ENCODE results near the gene CLK2. TPM values are rescaled to one million over a fixed set of nuclear protein-coding genes. Genes with fewer than 3 reads are reported as not detected.

The CLK2 gene
- 100 to 1,000 TPM; 110 to 112 TPM for total RNA-seq

- Mint-ChIP-seq H3K4me1 (peaks cover 32% of the 10 kb centered on the region), H3K9me3 (no peaks in the 10 kb centered on the region), H3K4me3 (peak within 1 kb of the TSS; percentile 97), H3K27ac (peak within 1 kb of the TSS; percentile 93), H3K27me3 (no peaks in the 10 kb centered on the region), H3K36me3 (peaks cover 17% of the 10 kb centered on the region)
- DNase-seq, result peak; percentile 95
- ATAC-seq (ENCODE audit: low read depth), result peak; percentile 84
- POLR2A ChIA-PET, result interaction anchor here (0.6 to 3.2 kb wide), 16 partner anchors 9 to 66 kb away, joined by 3 to 34 read pairs (median 6); partner anchors contain the start of genes ENTREP3, FDPS and SCAMP3
These were observed at the start of gene CLK2 for GRCh38 chr1:155273343-155274245. Gene CLK2, minus strand, starts transcription at chr1:155273504. Its CDS starts 2,527 bp downstream, at chr1:155270977.

GRCh38 chr1:155322571-155322952 is 49.3 kb upstream of the CLK2 start:
- POLR2A ChIA-PET, result interaction anchor here (0.5 to 5.2 kb wide), 11 partner anchors 11 to 128 kb away, joined by 3 to 36 read pairs (median 4); partner anchors contain the start of genes FDPS and SCAMP3
- H3K27me3 Mint-ChIP-seq, result no peaks in the 10 kb centered on the region
- peaks cover 42% of the 10 kb centered on the region for H3K4me1 Mint-ChIP-seq
- H3K36me3 Mint-ChIP-seq, result peaks cover 17% of the 10 kb centered on the region
- H3K27ac Mint-ChIP-seq, result no peak overlapping the region
- ATAC-seq (ENCODE audit: low read depth) (no peak), DNase-seq (no peak)
- H3K4me3 Mint-ChIP-seq, result peak overlapping the region; percentile 90
- no peaks in the 10 kb centered on the region for H3K9me3 Mint-ChIP-seq

GRCh38 chr1:155321639-155322503 is 48.6 kb upstream of the CLK2 start:
- H3K4me1 Mint-ChIP-seq, result peaks cover 44% of the 10 kb centered on the region
- DNase-seq (no peak), ATAC-seq (ENCODE audit: low read depth) (no peak)
- no peaks in the 10 kb centered on the region for H3K9me3 Mint-ChIP-seq
- POLR2A ChIA-PET, result interaction anchor here (0.5 to 5.2 kb wide), 10 partner anchors 11 to 241 kb away, joined by 3 to 36 read pairs (median 4); partner anchors contain the start of genes ASH1L, FDPS and SCAMP3
- H3K27me3 Mint-ChIP-seq, result no peaks in the 10 kb centered on the region
- H3K4me3 Mint-ChIP-seq, result peak overlapping the region; percentile 90
- H3K27ac Mint-ChIP-seq, result peak overlapping the region; percentile 51
- peaks cover 17% of the 10 kb centered on the region for H3K36me3 Mint-ChIP-seq

GRCh38 chr1:155320661-155321617 is 47.6 kb upstream of the CLK2 start, which contains the start of gene RUSC1:
Gene RUSC1, plus strand, starts transcription at chr1:155320894. Its CDS starts 880 bp downstream, at chr1:155321774.
- DNase-seq, result peak; percentile 84
- H3K27ac Mint-ChIP-seq, result peak within 1 kb of the TSS; percentile 8
- no peaks in the 10 kb centered on the region for H3K27me3 Mint-ChIP-seq
- no peaks in the 10 kb centered on the region for H3K9me3 Mint-ChIP-seq
- peak within 1 kb of the TSS; percentile 66 for H3K4me3 Mint-ChIP-seq
- ATAC-seq (ENCODE audit: low read depth), result peak; percentile 23
- POLR2A ChIA-PET, result interaction anchor here (0.6 to 5.2 kb wide), 8 partner anchors 10 to 242 kb away, joined by 3 to 36 read pairs (median 4); partner anchors contain the start of genes ASH1L, ENTREP3 and FDPS
- peaks cover 17% of the 10 kb centered on the region for H3K36me3 Mint-ChIP-seq
- H3K4me1 Mint-ChIP-seq, result peaks cover 43% of the 10 kb centered on the region

GRCh38 chr1:155320252-155320651 is 46.9 kb upstream of the CLK2 start:
- H3K4me3 Mint-ChIP-seq, result peak overlapping the region; percentile 66
- peaks cover 17% of the 10 kb centered on the region for H3K36me3 Mint-ChIP-seq
- no peaks in the 10 kb centered on the region for H3K9me3 Mint-ChIP-seq
- POLR2A ChIA-PET, result interaction anchor here (0.6 to 5.2 kb wide), 5 partner anchors 10 to 69 kb away, joined by 3 to 22 read pairs (median 4); partner anchors contain the start of genes ENTREP3 and FDPS
- H3K27ac Mint-ChIP-seq, result peak overlapping the region; percentile 8
- DNase-seq, result no peak
- no peaks in the 10 kb centered on the region for H3K27me3 Mint-ChIP-seq
- no peak for ATAC-seq (ENCODE audit: low read depth)
- peaks cover 38% of the 10 kb centered on the region for H3K4me1 Mint-ChIP-seq

GRCh38 chr1:155319536-155319935 is 46.2 kb upstream of the CLK2 start:
- Mint-ChIP-seq H3K36me3 (peaks cover 19% of the 10 kb centered on the region), H3K27ac (no peak overlapping the region), H3K4me1 (peaks cover 38% of the 10 kb centered on the region), H3K27me3 (no peaks in the 10 kb centered on the region), H3K9me3 (no peaks in the 10 kb centered on the region), H3K4me3 (no peak overlapping the region)
- POLR2A ChIA-PET, result interaction anchor here (1.6 kb wide), 1 partner anchor 68 kb away, joined by 6 read pairs; no protein-coding TSS in a partner anchor
- ATAC-seq (ENCODE audit: low read depth), result no peak
- no peak for DNase-seq

- H3K4me1 Mint-ChIP-seq, result peaks cover 42% of the 10 kb centered on the region
- H3K9me3 Mint-ChIP-seq, result no peaks in the 10 kb centered on the region
- DNase-seq (no peak), ATAC-seq (ENCODE audit: low read depth) (no peak)
- no peak overlapping the region for H3K27ac Mint-ChIP-seq
- H3K4me3 Mint-ChIP-seq, result no peak overlapping the region
- POLR2A ChIA-PET, result interaction anchor here (0.9 to 1.7 kb wide), 2 partner anchors 45 to 56 kb away, joined by 4 to 5 read pairs; partner anchors contain the start of genes CLK2 and SCAMP3
- no peaks in the 10 kb centered on the region for H3K27me3 Mint-ChIP-seq
- H3K36me3 Mint-ChIP-seq, result peaks cover 25% of the 10 kb centered on the region
These were observed 44.8 kb upstream of the CLK2 start for GRCh38 chr1:155318082-155318481.

- ATAC-seq (ENCODE audit: low read depth) (no peak), DNase-seq (no peak)
- Mint-ChIP-seq H3K27me3 (no peaks in the 10 kb centered on the region), H3K36me3 (peaks cover 35% of the 10 kb centered on the region), H3K9me3 (no peaks in the 10 kb centered on the region), H3K4me1 (peaks cover 41% of the 10 kb centered on the region), H3K27ac (no peak overlapping the region), H3K4me3 (no peak overlapping the region)
- POLR2A ChIA-PET, result interaction anchor here (1.7 kb wide), 1 partner anchor 55 kb away, joined by 5 read pairs; the partner anchor contains the start of gene SCAMP3
These were observed 43.6 kb upstream of the CLK2 start for GRCh38 chr1:155316922-155317321.

GRCh38 chr1:155313261-155313660 is 40.0 kb upstream of the CLK2 start:
- ATAC-seq (ENCODE audit: low read depth), result no peak
- H3K36me3 Mint-ChIP-seq, result peaks cover 32% of the 10 kb centered on the region
- no peaks in the 10 kb centered on the region for H3K27me3 Mint-ChIP-seq
- H3K9me3 Mint-ChIP-seq, result no peaks in the 10 kb centered on the region
- no peak overlapping the region for H3K4me3 Mint-ChIP-seq
- no peak for DNase-seq
- POLR2A ChIA-PET, result no interaction called here
- peaks cover 31% of the 10 kb centered on the region for H3K4me1 Mint-ChIP-seq
- no peak overlapping the region for H3K27ac Mint-ChIP-seq

- ATAC-seq (ENCODE audit: low read depth) (no peak), DNase-seq (no peak)
- H3K4me3 Mint-ChIP-seq, result peak overlapping the region; percentile 98
- peaks cover 26% of the 10 kb centered on the region for H3K4me1 Mint-ChIP-seq
- POLR2A ChIA-PET, result interaction anchor here (0.6 to 2.1 kb wide), 2 partner anchors 14 to 52 kb away, joined by 3 to 6 read pairs; no protein-coding TSS in a partner anchor
- H3K9me3 Mint-ChIP-seq, result no peaks in the 10 kb centered on the region
- peaks cover 28% of the 10 kb centered on the region for H3K36me3 Mint-ChIP-seq
- H3K27me3 Mint-ChIP-seq, result no peaks in the 10 kb centered on the region
- H3K27ac Mint-ChIP-seq, result peak overlapping the region; percentile 99
These were observed 36.2 kb upstream of the CLK2 start for GRCh38 chr1:155309423-155310021.

Measured in activated naive CD8-positive, alpha-beta T cell treated with anti-CD3 and anti-CD28 coated beads, Interleukin-2, amount 10 ng/mL, durations not matched to agents 7 days and 5 days (primary cell).